HG03097 (cell line): ENCODE data around the gene ZWILCH.
"Not testable (repeated sequence)": the region's sequence is repeated elsewhere in the genome, so short reads cannot be mapped to it uniquely, and the experiment has no call there.

Experiments used
- ATAC-seq: cut with Tn5 transposase; IDR thresholded peaks from one replicate; pipeline ENCODE4 v1.9.1; 2021; ENCODE audit not compliant: unreplicated experiment, low FRiP score

ZWILCH gene

GRCh38 chr15:66504563-66505429 is at the start of gene ZWILCH, which contains the start of gene RPL4:
TSS of gene ZWILCH (plus strand) at chr15:66505326. CDS start at chr15:66505339, 13 bp downstream.
TSS of gene RPL4 (minus strand) at chr15:66504855. CDS start at chr15:66504790, 65 bp downstream.
- ATAC-seq: peak; percentile 54

GRCh38 chr15:66456211-66456610 is 48.9 kb upstream of the ZWILCH start:
- ATAC-seq: no peak

GRCh38 chr15:66459818-66460615 is 45.1 kb upstream of the ZWILCH start:
- no peak for ATAC-seq

GRCh38 chr15:66461294-66461693 is 43.8 kb upstream of the ZWILCH start:
- not testable (repeated sequence) for ATAC-seq

GRCh38 chr15:66461917-66462316 is 43.2 kb upstream of the ZWILCH start:
- no peak for ATAC-seq

- ATAC-seq: no peak
Observed at GRCh38 chr15:66462627-66463026, 42.5 kb upstream of the ZWILCH start.

- not testable (repeated sequence) for ATAC-seq
Observed at GRCh38 chr15:66465294-66465693, 39.8 kb upstream of the ZWILCH start.

GRCh38 chr15:66467162-66468040 is 37.7 kb upstream of the ZWILCH start:
- ATAC-seq: not testable (repeated sequence)

GRCh38 chr15:66470825-66471224 is 34.3 kb upstream of the ZWILCH start:
- not testable (repeated sequence) for ATAC-seq

- peak; percentile 93 for ATAC-seq
Observed at GRCh38 chr15:66472176-66472999, 32.7 kb upstream of the ZWILCH start.

GRCh38 chr15:66474135-66474534 is 31.0 kb upstream of the ZWILCH start:
- no peak for ATAC-seq

GRCh38 chr15:66474963-66475362 is 30.2 kb upstream of the ZWILCH start:
- ATAC-seq: no peak

- no peak for ATAC-seq
Observed at GRCh38 chr15:66476535-66476934, 28.6 kb upstream of the ZWILCH start.

- no peak for ATAC-seq
Observed at GRCh38 chr15:66477011-66477410, 28.1 kb upstream of the ZWILCH start.

GRCh38 chr15:66480267-66480666 is 24.9 kb upstream of the ZWILCH start:
- no peak for ATAC-seq

- no peak for ATAC-seq
Observed at GRCh38 chr15:66481107-66481856, 23.8 kb upstream of the ZWILCH start.

GRCh38 chr15:66482539-66482938 is 22.6 kb upstream of the ZWILCH start:
- ATAC-seq: no peak

- no peak for ATAC-seq
Observed at GRCh38 chr15:66483131-66483566, 22.0 kb upstream of the ZWILCH start.
